ENCODE data around the gene KIF24. TPM values are rescaled to one million over a fixed set of nuclear protein-coding genes. Genes with fewer than 3 reads are reported as not detected.

Gene KIF24, protein sequence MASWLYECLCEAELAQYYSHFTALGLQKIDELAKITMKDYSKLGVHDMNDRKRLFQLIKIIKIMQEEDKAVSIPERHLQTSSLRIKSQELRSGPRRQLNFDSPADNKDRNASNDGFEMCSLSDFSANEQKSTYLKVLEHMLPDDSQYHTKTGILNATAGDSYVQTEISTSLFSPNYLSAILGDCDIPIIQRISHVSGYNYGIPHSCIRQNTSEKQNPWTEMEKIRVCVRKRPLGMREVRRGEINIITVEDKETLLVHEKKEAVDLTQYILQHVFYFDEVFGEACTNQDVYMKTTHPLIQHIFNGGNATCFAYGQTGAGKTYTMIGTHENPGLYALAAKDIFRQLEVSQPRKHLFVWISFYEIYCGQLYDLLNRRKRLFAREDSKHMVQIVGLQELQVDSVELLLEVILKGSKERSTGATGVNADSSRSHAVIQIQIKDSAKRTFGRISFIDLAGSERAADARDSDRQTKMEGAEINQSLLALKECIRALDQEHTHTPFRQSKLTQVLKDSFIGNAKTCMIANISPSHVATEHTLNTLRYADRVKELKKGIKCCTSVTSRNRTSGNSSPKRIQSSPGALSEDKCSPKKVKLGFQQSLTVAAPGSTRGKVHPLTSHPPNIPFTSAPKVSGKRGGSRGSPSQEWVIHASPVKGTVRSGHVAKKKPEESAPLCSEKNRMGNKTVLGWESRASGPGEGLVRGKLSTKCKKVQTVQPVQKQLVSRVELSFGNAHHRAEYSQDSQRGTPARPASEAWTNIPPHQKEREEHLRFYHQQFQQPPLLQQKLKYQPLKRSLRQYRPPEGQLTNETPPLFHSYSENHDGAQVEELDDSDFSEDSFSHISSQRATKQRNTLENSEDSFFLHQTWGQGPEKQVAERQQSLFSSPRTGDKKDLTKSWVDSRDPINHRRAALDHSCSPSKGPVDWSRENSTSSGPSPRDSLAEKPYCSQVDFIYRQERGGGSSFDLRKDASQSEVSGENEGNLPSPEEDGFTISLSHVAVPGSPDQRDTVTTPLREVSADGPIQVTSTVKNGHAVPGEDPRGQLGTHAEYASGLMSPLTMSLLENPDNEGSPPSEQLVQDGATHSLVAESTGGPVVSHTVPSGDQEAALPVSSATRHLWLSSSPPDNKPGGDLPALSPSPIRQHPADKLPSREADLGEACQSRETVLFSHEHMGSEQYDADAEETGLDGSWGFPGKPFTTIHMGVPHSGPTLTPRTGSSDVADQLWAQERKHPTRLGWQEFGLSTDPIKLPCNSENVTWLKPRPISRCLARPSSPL (N-terminal part only)
- total RNA-seq = under 1 TPM; 0.25 to 0.54 (median 0.40) TPM
- polyA plus RNA-seq = 0.23 TPM
- long read RNA-seq, donor 1 = 0 reads
- long read RNA-seq, donor 2 = 0 reads
- long read RNA-seq, donor 3 = 0 reads
- long read RNA-seq, donor 4 = 0 reads

DNA sequence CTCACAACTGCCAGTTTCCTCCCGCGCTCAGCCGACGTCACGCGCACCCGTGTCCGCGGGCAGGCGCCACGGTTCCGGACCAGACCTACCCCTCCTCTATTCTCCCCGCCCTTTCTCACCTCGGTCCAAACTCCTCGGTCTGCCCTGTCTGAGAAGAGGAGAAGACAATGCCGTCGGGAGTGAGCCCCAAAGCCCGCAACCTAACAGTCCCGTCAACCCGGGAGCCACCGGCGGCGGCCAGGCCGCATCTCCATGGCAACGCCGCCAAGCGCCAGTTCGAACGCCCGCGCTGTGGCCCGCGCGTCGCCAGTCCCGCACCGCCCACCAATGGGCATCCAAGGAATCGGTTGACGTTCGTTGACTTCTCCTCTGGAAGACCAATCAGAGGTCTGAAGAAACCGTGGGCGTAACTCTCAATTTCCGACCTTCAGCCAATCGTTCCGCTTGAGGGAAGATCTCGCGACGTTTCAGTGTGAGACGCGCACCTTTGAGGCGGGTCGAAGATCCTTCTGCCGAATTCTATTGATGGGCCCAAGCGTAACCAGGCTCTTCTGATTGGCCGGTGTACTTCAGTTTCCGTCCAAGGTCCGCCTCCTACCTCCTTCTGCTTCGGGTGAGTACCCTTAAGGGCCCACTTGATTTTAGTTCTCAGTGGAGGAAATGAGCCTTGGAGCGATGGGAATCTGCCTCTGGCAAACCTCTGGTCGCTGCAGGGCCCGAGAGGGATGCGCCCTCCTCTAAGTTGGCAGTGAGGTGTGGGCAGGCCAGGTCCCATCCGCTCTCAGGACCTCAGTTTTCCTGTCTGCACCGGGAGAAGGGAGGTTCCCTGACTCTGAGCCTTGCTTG, at the start of gene KIF24, which contains the start of gene NUDT2:
KIF24 (minus strand) TSS at position 282 of the 846 bp plus-strand sequence. CDS start 17,922 bp downstream, outside the sequence.
NUDT2 (plus strand) TSS at position 583 of the 846 bp plus-strand sequence. CDS start 9,471 bp downstream, outside the sequence.
- no peaks in the 10 kb centered on the region for H3K9me3 ChIP-seq (ENCODE audit: control insufficient read depth, low read length)
- H3K27me3 ChIP-seq (ENCODE audit: control insufficient read depth, insufficient read depth) = no peaks in the 10 kb centered on the region
- peak; percentile 98 for ATAC-seq
- intact Hi-C loops (cut with DNase I) = no loop called here
- WGBS = under 1% methylated on average over 64 of the region's 64 CpGs
- H3K27ac ChIP-seq (ENCODE audit: low read length) = peak within 1 kb of the TSS; percentile 97
- no peaks in the 10 kb centered on the region for H3K4me1 ChIP-seq (ENCODE audit: control insufficient read depth, insufficient read depth, low read length)
- H3K4me3 ChIP-seq (ENCODE audit: low read length) = peak within 1 kb of the TSS; percentile 89
- DNase-seq = peak; percentile 96 to 98 (median 97)

DNA sequence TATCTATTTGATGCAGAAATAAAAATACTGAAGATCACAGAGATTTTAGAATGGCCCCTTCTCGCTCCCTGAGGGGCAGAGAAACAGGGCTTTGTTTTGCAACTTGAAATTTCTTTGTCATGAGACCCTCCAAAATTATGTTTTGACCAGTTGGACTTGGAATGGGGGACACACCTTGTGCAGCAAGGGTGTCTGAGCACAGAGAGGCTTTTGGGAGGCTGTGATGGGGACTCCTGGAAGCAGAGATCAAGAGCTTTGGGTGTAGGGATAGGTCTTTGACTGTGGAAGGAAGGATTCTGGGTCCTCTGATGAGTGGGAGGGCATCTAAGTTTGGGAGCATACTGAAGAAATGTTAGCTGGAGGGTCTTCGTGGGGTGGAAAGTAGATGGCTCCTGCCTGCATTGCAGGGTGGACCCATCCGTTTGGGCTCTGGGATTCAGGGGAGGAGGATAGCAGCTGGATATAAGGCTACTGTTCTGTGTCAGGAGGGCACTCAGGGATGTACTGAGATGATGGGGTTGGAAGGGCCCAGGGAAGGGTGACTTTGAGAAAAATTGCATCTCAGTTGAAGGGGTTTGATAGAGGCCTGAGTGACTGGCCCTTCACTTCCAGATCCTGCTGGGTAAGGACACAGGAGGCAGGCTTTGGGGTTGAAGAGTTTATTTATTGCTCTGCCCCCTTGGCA, 49.5 kb upstream of the KIF24 start:
- no peaks in the 10 kb centered on the region for H3K9me3 ChIP-seq (ENCODE audit: control insufficient read depth, low read length)
- no peaks in the 10 kb centered on the region for H3K27me3 ChIP-seq (ENCODE audit: control insufficient read depth, insufficient read depth)
- DNase-seq = no peak
- intact Hi-C loops (cut with DNase I) = loop anchor here in 3 of 4 donors (2.0 to 5.0 kb wide), 3 partner anchors 36 to 46 kb away; no protein-coding TSS in a partner anchor
- 94% methylated on average over 3 of the region's 3 CpGs for WGBS
- H3K4me3 ChIP-seq (ENCODE audit: low read length) = no peak overlapping the region
- peaks cover 2% of the 10 kb centered on the region for H3K4me1 ChIP-seq (ENCODE audit: control insufficient read depth, insufficient read depth, low read length)
- no peak overlapping the region for H3K27ac ChIP-seq (ENCODE audit: low read length)
- no peak for ATAC-seq

DNA sequence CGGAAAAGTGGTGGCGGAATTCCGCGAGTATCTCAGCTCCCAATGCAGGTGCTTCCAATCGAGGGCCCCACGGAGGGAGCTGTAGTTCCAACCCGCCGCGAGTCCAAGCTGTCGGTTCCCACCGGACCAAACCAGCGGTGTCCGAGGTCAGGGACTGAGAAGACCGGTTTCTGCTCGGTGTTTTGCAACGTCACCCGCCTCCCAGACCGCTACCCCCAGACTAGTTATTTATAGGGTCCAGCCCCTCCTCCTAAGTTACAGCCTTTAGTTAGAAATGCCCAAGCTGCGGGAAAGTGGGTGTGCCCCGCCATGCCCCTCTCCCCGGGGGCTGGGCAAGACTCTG, 48.3 kb upstream of the KIF24 start:
- H3K4me1 ChIP-seq (ENCODE audit: control insufficient read depth, insufficient read depth, low read length) = peaks cover 2% of the 10 kb centered on the region
- WGBS = 6% methylated on average over 21 of the region's 21 CpGs
- no peaks in the 10 kb centered on the region for H3K27me3 ChIP-seq (ENCODE audit: control insufficient read depth, insufficient read depth)
- ATAC-seq = no peak
- intact Hi-C loops (cut with DNase I) = loop anchor here in 1 of 4 donors (5.0 kb wide), 1 partner anchor 45 kb away; no protein-coding TSS in a partner anchor
- H3K9me3 ChIP-seq (ENCODE audit: control insufficient read depth, low read length) = no peaks in the 10 kb centered on the region
- peak overlapping the region; percentile 67 for H3K4me3 ChIP-seq (ENCODE audit: low read length)
- H3K27ac ChIP-seq (ENCODE audit: low read length) = peak overlapping the region; percentile 37
- DNase-seq = peak in 1 of 3 donors; percentile 61

DNA sequence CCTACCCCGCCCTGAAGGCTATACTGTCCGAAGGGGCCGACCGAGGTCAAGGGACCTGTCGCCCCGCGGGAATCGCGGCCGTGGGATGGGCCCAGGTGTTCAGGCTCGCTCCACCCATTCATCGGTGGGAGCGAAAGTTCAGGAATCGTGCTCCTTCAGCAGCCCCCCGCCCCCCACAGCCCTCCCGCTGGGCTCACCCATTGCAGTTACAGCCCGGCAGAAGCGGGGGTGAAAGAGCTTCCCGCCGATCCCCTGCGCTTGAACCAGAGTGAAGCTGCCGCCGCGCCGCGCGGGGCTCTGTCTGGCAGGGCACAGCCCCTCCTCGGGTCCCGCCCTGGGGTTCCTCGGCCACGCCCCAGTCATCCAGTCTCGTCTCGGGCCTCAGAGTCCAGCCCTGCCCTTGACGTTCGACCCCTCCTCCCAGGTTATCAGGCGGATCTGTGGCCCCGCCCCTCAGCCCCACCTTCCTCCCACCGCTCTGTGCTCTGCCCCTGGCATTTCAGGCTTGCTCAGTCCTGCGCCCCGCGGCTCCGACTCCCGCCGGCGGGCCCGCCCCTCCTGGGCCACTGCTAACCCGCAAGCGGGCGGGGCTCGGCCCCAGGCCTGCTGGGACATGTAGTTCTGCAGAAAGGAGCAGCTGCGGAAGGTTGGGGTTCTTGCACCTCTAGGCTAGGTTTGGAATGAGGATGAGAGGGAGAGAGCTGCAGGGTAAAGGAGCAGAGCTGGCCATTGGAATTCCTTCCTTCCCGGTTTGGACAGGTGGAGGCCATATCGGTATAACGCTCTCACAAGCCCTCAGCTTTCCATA, 47.7 kb upstream of the KIF24 start, which contains the start of gene MYORG:
MYORG (minus strand) TSS at position 303 of the 808 bp plus-strand sequence. CDS start 3,955 bp downstream, outside the sequence.
- ATAC-seq = peak; percentile 86 to 87
- Histone ChIP-seq H3K4me1 (ENCODE audit: control insufficient read depth, insufficient read depth, low read length) (peaks cover 2% of the 10 kb centered on the region), H3K4me3 (ENCODE audit: low read length) (peak within 1 kb of the TSS; percentile 67), H3K9me3 (ENCODE audit: control insufficient read depth, low read length) (no peaks in the 10 kb centered on the region), H3K27me3 (ENCODE audit: control insufficient read depth, insufficient read depth) (no peaks in the 10 kb centered on the region), H3K27ac (ENCODE audit: low read length) (peak within 1 kb of the TSS; percentile 37)
- intact Hi-C loops (cut with DNase I) = loop anchor here in 1 of 4 donors (5.0 kb wide), 1 partner anchor 44 kb away; no protein-coding TSS in a partner anchor
- DNase-seq = peak; percentile 92 to 97 (median 96)
- under 1% methylated on average over 54 of the region's 54 CpGs for WGBS

DNA sequence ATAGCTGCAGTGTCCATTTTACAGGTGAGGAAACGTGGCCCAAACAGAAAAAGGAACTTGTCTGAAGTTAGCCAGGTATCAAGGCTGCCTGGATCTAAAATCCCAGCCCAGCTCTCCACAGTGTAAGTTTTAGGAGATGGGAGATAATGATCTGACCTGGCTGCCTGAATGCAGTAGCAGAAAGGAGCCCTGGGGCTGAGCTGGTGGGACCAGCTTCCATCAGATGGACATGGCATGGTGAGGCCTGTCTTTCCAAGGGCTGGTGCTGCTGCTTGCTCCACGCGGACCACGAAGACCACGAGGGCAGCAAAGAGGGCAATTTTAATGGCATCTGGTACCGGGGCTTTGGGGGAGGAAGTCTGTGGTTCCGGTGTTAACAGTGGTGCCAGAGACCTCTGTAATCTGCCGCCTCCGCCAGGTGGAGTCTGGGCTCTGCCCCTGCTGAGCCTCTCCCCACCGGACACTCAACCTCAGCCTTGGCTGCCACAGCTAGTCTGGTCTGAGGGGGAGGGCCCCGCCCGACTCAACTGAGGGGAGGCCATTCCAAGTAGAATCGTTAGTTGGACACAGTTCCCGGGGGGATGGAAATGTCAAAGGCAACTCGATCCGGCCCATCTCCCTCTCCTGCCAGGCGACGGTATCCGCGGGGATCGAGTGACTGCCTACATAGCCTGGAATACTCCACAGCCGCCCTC, 47.0 kb upstream of the KIF24 start:
- 13% methylated on average over 22 of the region's 22 CpGs for WGBS
- peak in 2 of 3 donors; percentile 67 to 80 for DNase-seq
- peak overlapping the region; percentile 67 for H3K4me3 ChIP-seq (ENCODE audit: low read length)
- intact Hi-C loops (cut with DNase I) = loop anchor here in 1 of 4 donors (5.0 kb wide), 1 partner anchor 44 kb away; no protein-coding TSS in a partner anchor
- peaks cover 2% of the 10 kb centered on the region for H3K4me1 ChIP-seq (ENCODE audit: control insufficient read depth, insufficient read depth, low read length)
- peak; percentile 17 to 50 for ATAC-seq
- peak overlapping the region; percentile 28 for H3K27ac ChIP-seq (ENCODE audit: low read length)
- H3K9me3 ChIP-seq (ENCODE audit: control insufficient read depth, low read length) = no peaks in the 10 kb centered on the region
- H3K27me3 ChIP-seq (ENCODE audit: control insufficient read depth, insufficient read depth) = no peaks in the 10 kb centered on the region

DNA sequence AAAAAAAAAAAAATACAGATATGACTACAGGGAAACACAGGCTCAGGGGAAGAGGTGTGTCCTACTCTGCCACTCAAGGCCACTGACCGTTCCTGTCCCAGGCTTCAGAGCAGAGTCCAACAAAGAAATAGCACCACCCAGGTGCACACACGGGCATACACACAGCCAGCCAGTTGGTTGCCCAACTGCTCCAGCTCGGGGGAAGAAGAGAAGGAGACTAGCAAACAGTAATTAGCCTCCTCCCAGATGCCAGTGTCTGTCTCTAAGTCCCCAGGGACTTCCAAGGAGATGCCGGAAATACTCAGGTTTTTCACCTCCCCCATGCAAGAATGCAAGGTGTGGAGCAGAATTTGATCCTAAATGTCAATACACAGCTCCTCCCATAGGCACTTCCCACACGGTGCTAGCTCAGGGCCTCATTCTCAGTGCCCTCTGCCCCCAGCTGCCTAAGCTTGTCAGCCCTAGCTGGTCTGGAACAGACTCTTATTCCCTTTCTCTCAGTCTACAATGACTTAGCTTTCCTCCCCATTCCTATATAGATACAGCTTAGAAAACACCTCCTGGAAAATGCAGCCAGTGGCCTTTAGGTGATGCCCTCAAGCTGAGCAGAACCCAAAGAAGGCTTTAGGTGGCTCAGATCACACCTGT, 46.0 kb upstream of the KIF24 start:
- intact Hi-C loops (cut with DNase I) = loop anchor here in 1 of 4 donors (5.0 kb wide), 1 partner anchor 43 kb away; no protein-coding TSS in a partner anchor
- DNase-seq (no peak), ATAC-seq (no peak)
- H3K27ac ChIP-seq (ENCODE audit: low read length) = no peak overlapping the region
- no peak overlapping the region for H3K4me3 ChIP-seq (ENCODE audit: low read length)
- no peaks in the 10 kb centered on the region for H3K27me3 ChIP-seq (ENCODE audit: control insufficient read depth, insufficient read depth)
- no peaks in the 10 kb centered on the region for H3K9me3 ChIP-seq (ENCODE audit: control insufficient read depth, low read length)
- WGBS = 71% methylated on average over 5 of the region's 5 CpGs
- peaks cover 2% of the 10 kb centered on the region for H3K4me1 ChIP-seq (ENCODE audit: control insufficient read depth, insufficient read depth, low read length)

DNA sequence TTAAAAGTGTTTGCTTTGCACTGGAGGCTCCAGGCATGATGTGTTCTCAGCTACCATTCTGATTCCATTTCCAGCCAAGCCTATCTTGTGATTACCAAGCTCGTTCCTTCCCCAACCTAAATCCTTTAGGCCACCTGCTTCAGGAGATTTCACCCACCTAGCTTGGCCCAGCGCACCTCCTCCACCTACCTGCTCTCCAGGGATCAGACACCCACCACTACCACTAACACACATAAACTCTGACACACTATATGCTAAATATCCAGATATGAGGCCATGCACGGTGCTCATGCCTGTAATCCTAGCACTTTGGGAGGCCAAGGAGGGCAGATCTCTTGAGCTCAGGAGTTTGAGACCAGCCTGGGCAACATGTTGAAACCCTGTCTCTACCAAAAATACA, 45.3 kb upstream of the KIF24 start:
- H3K4me1 ChIP-seq (ENCODE audit: control insufficient read depth, insufficient read depth, low read length) = peaks cover 2% of the 10 kb centered on the region
- ATAC-seq = no peak
- 94% methylated on average over 3 of the region's 3 CpGs for WGBS
- intact Hi-C loops (cut with DNase I) = no loop called here
- no peak overlapping the region for H3K27ac ChIP-seq (ENCODE audit: low read length)
- H3K27me3 ChIP-seq (ENCODE audit: control insufficient read depth, insufficient read depth) = no peaks in the 10 kb centered on the region
- no peaks in the 10 kb centered on the region for H3K9me3 ChIP-seq (ENCODE audit: control insufficient read depth, low read length)
- DNase-seq = no peak
- no peak overlapping the region for H3K4me3 ChIP-seq (ENCODE audit: low read length)

DNA sequence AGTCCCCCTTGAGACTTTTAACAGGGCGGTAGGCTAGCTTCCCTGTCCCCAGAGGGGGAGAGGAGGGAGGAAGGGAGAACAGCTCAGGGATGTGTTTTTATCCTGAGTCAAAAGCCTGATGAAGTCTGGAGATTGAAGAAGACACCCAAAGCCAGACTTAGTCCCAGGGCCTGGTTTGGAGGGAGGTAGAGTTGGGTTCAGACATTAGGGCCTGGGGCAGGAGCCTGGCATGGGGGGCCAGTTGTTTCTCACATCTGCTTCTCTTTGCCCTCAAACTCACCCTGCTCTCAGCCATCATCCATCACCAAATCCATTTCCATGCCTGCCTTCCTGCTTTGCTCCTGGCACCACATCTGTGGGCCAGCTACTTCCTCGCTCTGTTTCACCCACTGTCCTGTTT, 44.7 kb upstream of the KIF24 start:
- intact Hi-C loops (cut with DNase I) = no loop called here

More for the DNA sequence above, 44.7 kb upstream of the KIF24 start:
- DNase-seq = no peak
- Histone ChIP-seq H3K27me3 (ENCODE audit: control insufficient read depth, insufficient read depth) (no peaks in the 10 kb centered on the region), H3K27ac (ENCODE audit: low read length) (no peak overlapping the region), H3K9me3 (ENCODE audit: control insufficient read depth, low read length) (no peaks in the 10 kb centered on the region), H3K4me1 (ENCODE audit: control insufficient read depth, insufficient read depth, low read length) (peaks cover 2% of the 10 kb centered on the region), H3K4me3 (ENCODE audit: low read length) (no peak overlapping the region)
- ATAC-seq = no peak
- WGBS = 94% methylated on average over 2 of the region's 2 CpGs
